ENCODE results near the gene AOPEP.

The AOPEP gene

GRCh38 chr9:94818178-94818541 lies 91.7 kb downstream of the AOPEP start:
- Histone ChIP-seq H3K4me1 (ENCODE audit: insufficient read depth, low read length, poor library complexity, severe bottlenecking) (peaks cover 3% of the 10 kb centered on the region), H3K4me2 (ENCODE audit: low read depth, low read length, poor library complexity, severe bottlenecking) (no peak overlapping the region), H3K79me2 (ENCODE audit: insufficient read depth, low read length) (no peaks in the 10 kb centered on the region), H3F3A (ENCODE audit: low read depth) (no peaks in the 10 kb centered on the region), H3K27me3 (ENCODE audit: insufficient read depth, low read length, poor library complexity, severe bottlenecking) (no peaks in the 10 kb centered on the region), H4K20me1 (ENCODE audit: insufficient read depth, low read length, poor library complexity, severe bottlenecking) (no peaks in the 10 kb centered on the region), H3K9me2 (replicated peaks; ENCODE audit: low read depth, low read length) (no peaks in the 10 kb centered on the region), H3K4me3 (ENCODE audit: low read length, poor library complexity, severe bottlenecking) (no peak overlapping the region), H3K36me3 (ENCODE audit: insufficient read depth, low read length) (0 out of 2 replicates have a peak, but pooled peaks cover 2% of the 10 kb centered on the region), H3K9me3 (ENCODE audit: insufficient read depth, low read depth, low read length) (no peaks in the 10 kb centered on the region), H2AFZ (ENCODE audit: low read length) (no peak overlapping the region), H3K9ac (ENCODE audit: low read depth, low read length, poor library complexity, severe bottlenecking) (no peak overlapping the region)
- no peak for TF ChIP-seq CTCF (conservative IDR thresholded peaks at IDR 0.05; ENCODE audit: low read length)
- no peak for TF ChIP-seq EZH2phosphoT487 (IDR thresholded peaks at IDR 0.05; ENCODE audit: borderline replicate concordance)

DNA sequence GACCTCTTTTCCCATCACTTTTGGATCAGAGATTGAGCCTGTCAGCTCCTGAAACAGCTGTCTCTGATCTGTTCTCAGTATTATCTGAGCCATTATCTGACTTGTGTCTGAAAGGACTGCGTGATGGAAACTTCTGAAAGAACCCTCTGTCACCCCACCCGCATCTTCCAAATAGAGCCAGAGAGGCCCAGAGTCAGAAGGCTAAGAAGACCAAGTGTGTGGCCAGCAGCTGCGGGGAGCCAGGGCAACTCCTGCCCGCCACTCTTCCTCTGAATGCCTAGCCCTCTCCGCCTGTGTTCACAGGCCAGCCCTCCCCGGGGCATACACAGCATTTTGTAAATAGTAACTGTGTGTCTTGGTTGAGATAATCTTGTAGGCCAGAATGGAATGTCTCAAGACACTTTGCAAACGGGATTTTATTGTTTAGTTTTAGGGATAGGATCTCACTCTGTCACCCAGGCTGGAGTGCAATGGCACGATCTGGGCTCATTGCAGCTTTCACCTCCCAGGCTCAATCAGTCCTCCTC lies 92.7 kb downstream of the AOPEP start:
- no peaks in the 10 kb centered on the region for H3K27me3 ChIP-seq (ENCODE audit: insufficient read depth, low read length, poor library complexity, severe bottlenecking)
- no peak overlapping the region for H2AFZ ChIP-seq (ENCODE audit: low read length)
- no peaks in the 10 kb centered on the region for H3K4me1 ChIP-seq (ENCODE audit: insufficient read depth, low read length, poor library complexity, severe bottlenecking)
- no peak overlapping the region for H3K4me2 ChIP-seq (ENCODE audit: low read depth, low read length, poor library complexity, severe bottlenecking)
- no peak overlapping the region for H3K4me3 ChIP-seq (ENCODE audit: low read length, poor library complexity, severe bottlenecking)
- H3K9ac ChIP-seq (ENCODE audit: low read depth, low read length, poor library complexity, severe bottlenecking): no peak overlapping the region
- no peaks in the 10 kb centered on the region for H4K20me1 ChIP-seq (ENCODE audit: insufficient read depth, low read length, poor library complexity, severe bottlenecking)
- 0 out of 2 replicates have a peak, but pooled peaks cover 2% of the 10 kb centered on the region for H3K36me3 ChIP-seq (ENCODE audit: insufficient read depth, low read length)
- no peak for TF ChIP-seq EZH2phosphoT487 (IDR thresholded peaks at IDR 0.05; ENCODE audit: borderline replicate concordance)
- TF ChIP-seq CTCF (conservative IDR thresholded peaks at IDR 0.05; ENCODE audit: low read length): no peak
- no peaks in the 10 kb centered on the region for H3F3A ChIP-seq (ENCODE audit: low read depth)
- no peaks in the 10 kb centered on the region for H3K9me2 ChIP-seq (replicated peaks; ENCODE audit: low read depth, low read length)
- no peaks in the 10 kb centered on the region for H3K79me2 ChIP-seq (ENCODE audit: insufficient read depth, low read length)
- no peaks in the 10 kb centered on the region for H3K9me3 ChIP-seq (ENCODE audit: insufficient read depth, low read depth, low read length)

GRCh38 chr9:94821098-94821887 lies 94.8 kb downstream of the AOPEP start:
- TF ChIP-seq EZH2phosphoT487 (IDR thresholded peaks at IDR 0.05; ENCODE audit: borderline replicate concordance) (no peak), CTCF (conservative IDR thresholded peaks at IDR 0.05; ENCODE audit: low read length) (no peak)
- H4K20me1 ChIP-seq (ENCODE audit: insufficient read depth, low read length, poor library complexity, severe bottlenecking): no peaks in the 10 kb centered on the region
- H3K4me2 ChIP-seq (ENCODE audit: low read depth, low read length, poor library complexity, severe bottlenecking): no peak overlapping the region
- H3K4me1 ChIP-seq (ENCODE audit: insufficient read depth, low read length, poor library complexity, severe bottlenecking): no peaks in the 10 kb centered on the region
- no peak overlapping the region for H3K9ac ChIP-seq (ENCODE audit: low read depth, low read length, poor library complexity, severe bottlenecking)
- no peak overlapping the region for H3K4me3 ChIP-seq (ENCODE audit: low read length, poor library complexity, severe bottlenecking)
- H3F3A ChIP-seq (ENCODE audit: low read depth): no peaks in the 10 kb centered on the region
- no peaks in the 10 kb centered on the region for H3K9me3 ChIP-seq (ENCODE audit: insufficient read depth, low read depth, low read length)
- H2AFZ ChIP-seq (ENCODE audit: low read length): no peak overlapping the region
- H3K27me3 ChIP-seq (ENCODE audit: insufficient read depth, low read length, poor library complexity, severe bottlenecking): no peaks in the 10 kb centered on the region
- H3K9me2 ChIP-seq (replicated peaks; ENCODE audit: low read depth, low read length): no peaks in the 10 kb centered on the region
- H3K79me2 ChIP-seq (ENCODE audit: insufficient read depth, low read length): no peaks in the 10 kb centered on the region
- H3K36me3 ChIP-seq (ENCODE audit: insufficient read depth, low read length): 0 out of 2 replicates have a peak, but pooled peaks cover 2% of the 10 kb centered on the region
